ENCODE data around the gene SOWAHA. TPM values are rescaled to one million over a fixed set of nuclear protein-coding genes. Genes with fewer than 3 reads are reported as not detected.

Gene SOWAHA
- total and polyA plus RNA-seq, 7 donors: 0.01 to 0.06 TPM; not detected in 5

DNA sequence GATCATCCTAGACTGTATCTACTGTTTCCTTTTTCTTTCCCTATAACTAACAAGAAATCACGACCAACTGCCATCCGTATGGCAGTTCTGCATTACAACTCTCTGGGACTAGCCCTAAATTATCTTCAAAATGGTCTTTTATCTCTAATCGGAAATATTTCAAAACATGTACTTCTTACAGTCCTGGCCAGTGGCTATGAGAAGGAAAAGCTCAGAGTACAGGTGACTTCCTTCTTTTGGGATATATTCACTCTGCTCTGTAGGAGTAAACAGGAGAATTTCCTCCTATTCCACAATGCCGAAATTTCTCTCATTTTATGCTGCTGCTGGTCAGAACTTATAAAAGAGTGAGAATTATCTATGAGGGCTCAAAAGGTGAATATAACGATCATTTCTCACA is 34.2 kb upstream of the SOWAHA start:
- Histone ChIP-seq H3K27me3 (ENCODE audit: insufficient read depth in 3 of 3, low read length in 2 of 3) (no peaks in the 10 kb centered on the region), H3K36me3 (ENCODE audit: insufficient read depth in 1 of 2, low read depth in 1 of 2) (no peaks in the 10 kb centered on the region), H3K27ac (no peak overlapping the region), H3K4me1 (peaks cover 3% of the 10 kb centered on the region), H3K4me3 (no peak overlapping the region), H3K9me3 (no peaks in the 10 kb centered on the region)
- TF ChIP-seq, protein P1, sequence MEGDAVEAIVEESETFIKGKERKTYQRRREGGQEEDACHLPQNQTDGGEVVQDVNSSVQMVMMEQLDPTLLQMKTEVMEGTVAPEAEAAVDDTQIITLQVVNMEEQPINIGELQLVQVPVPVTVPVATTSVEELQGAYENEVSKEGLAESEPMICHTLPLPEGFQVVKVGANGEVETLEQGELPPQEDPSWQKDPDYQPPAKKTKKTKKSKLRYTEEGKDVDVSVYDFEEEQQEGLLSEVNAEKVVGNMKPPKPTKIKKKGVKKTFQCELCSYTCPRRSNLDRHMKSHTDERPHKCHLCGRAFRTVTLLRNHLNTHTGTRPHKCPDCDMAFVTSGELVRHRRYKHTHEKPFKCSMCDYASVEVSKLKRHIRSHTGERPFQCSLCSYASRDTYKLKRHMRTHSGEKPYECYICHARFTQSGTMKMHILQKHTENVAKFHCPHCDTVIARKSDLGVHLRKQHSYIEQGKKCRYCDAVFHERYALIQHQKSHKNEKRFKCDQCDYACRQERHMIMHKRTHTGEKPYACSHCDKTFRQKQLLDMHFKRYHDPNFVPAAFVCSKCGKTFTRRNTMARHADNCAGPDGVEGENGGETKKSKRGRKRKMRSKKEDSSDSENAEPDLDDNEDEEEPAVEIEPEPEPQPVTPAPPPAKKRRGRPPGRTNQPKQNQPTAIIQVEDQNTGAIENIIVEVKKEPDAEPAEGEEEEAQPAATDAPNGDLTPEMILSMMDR (IDR thresholded peaks at IDR 0.05): no peak
- DNase-seq: no peak
- WGBS, 3 donors: 73 to 97% (median 94%) methylated on average over 5 of the region's 5 CpGs
- intact Hi-C loops (cut with DNase I): no loop called here
- ATAC-seq: no peak

DNA sequence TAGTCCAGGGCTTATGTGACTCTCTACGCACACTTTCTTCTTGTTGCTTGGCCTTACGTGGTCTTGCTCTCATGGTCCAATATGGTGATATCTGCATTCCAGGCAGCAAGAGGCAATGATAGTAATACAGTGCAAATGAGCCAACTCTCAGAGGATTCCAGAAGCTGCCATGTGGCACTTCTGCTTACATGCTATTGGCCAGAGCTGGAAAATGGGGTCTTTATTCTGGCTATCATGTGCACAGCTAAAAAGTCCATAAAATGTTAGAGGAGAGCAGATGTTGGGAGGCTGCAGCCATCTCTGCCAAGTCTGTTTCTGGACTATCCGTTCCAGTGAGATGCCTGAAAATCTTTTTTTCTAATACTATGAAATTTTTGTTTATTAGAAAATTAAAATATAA is 33.1 kb upstream of the SOWAHA start:
- Histone ChIP-seq H3K36me3 (ENCODE audit: insufficient read depth in 1 of 2, low read depth in 1 of 2) (no peaks in the 10 kb centered on the region), H3K27ac (no peak overlapping the region), H3K27me3 (ENCODE audit: insufficient read depth in 3 of 3, low read length in 2 of 3) (no peaks in the 10 kb centered on the region), H3K4me3 (no peak overlapping the region), H3K9me3 (no peaks in the 10 kb centered on the region), H3K4me1 (peaks cover 3% of the 10 kb centered on the region)
- intact Hi-C loops (cut with DNase I): no loop called here
- TF ChIP-seq, protein P1 (IDR thresholded peaks at IDR 0.05): no peak
- ATAC-seq (no peak), DNase-seq (no peak)
- 71 to 83% (median 76%) methylated on average over 3 of the region's 3 CpGs for WGBS, 3 donors

DNA sequence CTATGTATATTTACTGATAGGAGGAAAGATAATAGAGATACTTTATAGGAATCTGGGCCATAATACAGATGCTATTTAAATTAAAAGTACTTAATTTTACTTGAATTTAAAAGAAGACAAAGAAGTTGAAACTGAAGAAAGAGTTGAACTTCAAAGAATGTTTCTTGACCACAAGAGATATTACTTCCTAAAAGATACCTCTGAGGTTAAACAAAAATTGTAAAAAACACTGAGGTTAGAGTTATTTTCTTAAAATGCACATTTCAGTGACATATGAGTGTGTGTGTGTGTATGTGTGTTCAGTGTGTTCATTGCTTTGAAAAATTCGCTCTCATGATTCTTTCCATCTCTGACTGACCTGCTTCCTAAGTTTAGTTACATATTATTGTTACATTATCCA is 32.5 kb upstream of the SOWAHA start:
- Histone ChIP-seq H3K4me3 (no peak overlapping the region), H3K4me1 (peaks cover 3% of the 10 kb centered on the region), H3K36me3 (ENCODE audit: insufficient read depth in 1 of 2, low read depth in 1 of 2) (no peaks in the 10 kb centered on the region), H3K27ac (no peak overlapping the region), H3K9me3 (no peaks in the 10 kb centered on the region), H3K27me3 (ENCODE audit: insufficient read depth in 3 of 3, low read length in 2 of 3) (no peaks in the 10 kb centered on the region)
- intact Hi-C loops (cut with DNase I): no loop called here
- TF ChIP-seq, protein P1 (IDR thresholded peaks at IDR 0.05): no peak
- WGBS, 3 donors: 94 to 100% (median 98%) methylated on average over 1 of the region's 1 CpG
- DNase-seq: no peak
- no peak for ATAC-seq

DNA sequence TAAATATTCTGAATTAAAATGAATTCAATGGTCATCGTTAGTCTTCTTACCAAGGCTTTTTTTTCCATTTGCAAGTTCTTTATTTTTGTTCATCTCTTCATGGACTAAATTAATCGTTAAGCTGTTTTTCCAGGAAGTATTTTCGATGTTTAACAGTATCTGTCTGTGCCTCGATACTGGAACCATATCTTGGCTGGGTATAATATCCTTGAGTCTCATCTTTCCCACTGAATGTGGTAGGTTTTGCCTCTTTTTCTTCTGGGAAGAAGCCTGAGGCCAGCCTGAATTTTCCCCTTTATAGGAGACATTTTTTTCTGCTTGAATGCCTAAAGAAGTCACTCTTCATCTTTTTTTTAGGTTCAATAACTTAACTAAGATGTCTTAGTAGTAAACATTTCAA is 32.1 kb upstream of the SOWAHA start:
- Histone ChIP-seq H3K27me3 (ENCODE audit: insufficient read depth in 3 of 3, low read length in 2 of 3) (no peaks in the 10 kb centered on the region), H3K9me3 (no peaks in the 10 kb centered on the region), H3K4me3 (no peak overlapping the region), H3K27ac (no peak overlapping the region), H3K36me3 (ENCODE audit: insufficient read depth in 1 of 2, low read depth in 1 of 2) (no peaks in the 10 kb centered on the region), H3K4me1 (peaks cover 3% of the 10 kb centered on the region)
- TF ChIP-seq, protein P1 (IDR thresholded peaks at IDR 0.05): no peak
- intact Hi-C loops (cut with DNase I): no loop called here
- no peak for DNase-seq
- no peak for ATAC-seq
- WGBS, 3 donors: 76 to 86% (median 77%) methylated on average over 4 of the region's 4 CpGs

DNA sequence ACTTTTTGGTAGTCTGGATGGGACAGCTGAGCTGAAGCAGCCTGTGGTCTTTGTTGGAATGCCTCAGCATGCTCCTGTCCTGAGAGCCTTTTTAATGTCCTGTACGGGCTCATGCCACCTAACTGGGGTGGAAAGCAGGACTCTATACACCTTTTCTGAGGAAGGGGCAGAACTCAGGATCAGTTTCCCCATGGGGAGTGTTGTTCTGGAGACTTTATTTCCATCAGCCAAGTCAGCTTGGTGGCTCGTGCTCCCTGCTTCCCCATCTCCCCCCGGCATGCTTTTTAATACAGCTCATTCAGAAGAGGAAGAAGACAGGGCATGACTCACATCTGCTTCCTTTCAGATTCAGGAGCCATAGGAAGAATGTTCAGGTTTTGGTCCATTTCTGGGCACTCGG is 31.0 kb upstream of the SOWAHA start:
- Histone ChIP-seq H3K36me3 (ENCODE audit: insufficient read depth in 1 of 2, low read depth in 1 of 2) (no peaks in the 10 kb centered on the region), H3K4me1 (no peaks in the 10 kb centered on the region), H3K27me3 (ENCODE audit: insufficient read depth in 3 of 3, low read length in 2 of 3) (no peaks in the 10 kb centered on the region), H3K9me3 (no peaks in the 10 kb centered on the region), H3K4me3 (no peak overlapping the region), H3K27ac (no peak overlapping the region)
- ATAC-seq: no peak
- intact Hi-C loops (cut with DNase I): no loop called here
- no peak for DNase-seq
- WGBS, 3 donors: 67 to 72% (median 68%) methylated on average over 4 of the region's 4 CpGs
- TF ChIP-seq, protein P1 (IDR thresholded peaks at IDR 0.05): no peak
